ENCODE results near the gene SUGP1.

The SUGP1 gene

DNA sequence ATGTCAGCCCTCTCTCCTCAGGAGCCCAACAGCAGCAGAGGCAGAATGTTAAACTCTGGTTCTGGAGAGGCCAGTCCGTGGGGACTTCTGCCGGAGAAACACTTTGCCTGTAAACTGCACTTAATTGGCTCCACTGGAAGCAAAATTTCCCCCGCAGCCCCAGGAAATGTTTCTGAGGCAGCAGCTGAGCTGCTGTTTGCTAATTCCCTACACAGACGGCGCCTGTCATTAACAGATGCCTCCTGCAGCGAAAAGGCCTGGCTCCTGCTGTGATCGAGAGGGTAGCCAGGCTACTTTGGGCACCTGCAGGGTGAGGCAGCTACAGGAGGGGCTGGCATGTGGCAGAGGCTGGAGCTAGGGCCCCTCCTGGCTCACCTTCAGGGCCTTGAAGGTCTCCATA is 42.0 kb downstream of the SUGP1 start:
- ATAC-seq (replicated peaks; ENCODE audit: extremely low read depth, poor library complexity, severe bottlenecking) (no peak), DNase-seq (ENCODE audit: low spot score in 2 of 2) (no peak)
- Mint-ChIP-seq H3K9me3 (no peaks in the 10 kb centered on the region), H3K27ac (ENCODE audit: low read depth) (no peak overlapping the region), H3K27me3 (peaks cover 11% of the 10 kb centered on the region), H3K36me3 (ENCODE audit: insufficient read depth) (peaks cover 25% of the 10 kb centered on the region), H3K4me1 (peaks cover 7% of the 10 kb centered on the region), H3K4me3 (no peak overlapping the region)

DNA sequence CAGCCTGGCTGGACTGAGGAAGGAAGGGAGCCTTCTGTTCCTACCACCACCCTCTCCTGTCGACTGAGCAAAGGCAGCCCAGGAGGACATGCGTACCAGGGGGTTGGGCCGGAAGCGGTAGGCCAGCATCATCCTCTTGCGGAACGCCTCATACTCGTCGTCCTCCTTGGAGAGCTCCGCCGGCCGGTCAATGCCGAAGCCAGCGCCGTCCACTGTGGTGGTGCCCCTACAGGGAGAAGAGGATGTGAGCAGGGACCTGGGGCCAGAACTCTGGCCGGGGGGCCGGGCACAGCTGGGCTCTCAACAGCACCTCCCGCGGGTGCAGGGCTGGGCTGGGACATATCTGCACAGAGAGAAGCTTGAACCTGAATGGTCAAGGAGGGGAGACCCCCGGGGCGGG is 43.5 kb downstream of the SUGP1 start:
- DNase-seq (ENCODE audit: low spot score in 2 of 2) (no peak), ATAC-seq (replicated peaks; ENCODE audit: extremely low read depth, poor library complexity, severe bottlenecking) (no peak)
- H3K4me3 Mint-ChIP-seq: no peak overlapping the region
- H3K27me3 Mint-ChIP-seq: peaks cover 12% of the 10 kb centered on the region
- H3K36me3 Mint-ChIP-seq (ENCODE audit: insufficient read depth): peaks cover 15% of the 10 kb centered on the region
- H3K4me1 Mint-ChIP-seq: peaks cover 8% of the 10 kb centered on the region
- H3K27ac Mint-ChIP-seq (ENCODE audit: low read depth): peak overlapping the region; percentile 35
- H3K9me3 Mint-ChIP-seq: no peaks in the 10 kb centered on the region

DNA sequence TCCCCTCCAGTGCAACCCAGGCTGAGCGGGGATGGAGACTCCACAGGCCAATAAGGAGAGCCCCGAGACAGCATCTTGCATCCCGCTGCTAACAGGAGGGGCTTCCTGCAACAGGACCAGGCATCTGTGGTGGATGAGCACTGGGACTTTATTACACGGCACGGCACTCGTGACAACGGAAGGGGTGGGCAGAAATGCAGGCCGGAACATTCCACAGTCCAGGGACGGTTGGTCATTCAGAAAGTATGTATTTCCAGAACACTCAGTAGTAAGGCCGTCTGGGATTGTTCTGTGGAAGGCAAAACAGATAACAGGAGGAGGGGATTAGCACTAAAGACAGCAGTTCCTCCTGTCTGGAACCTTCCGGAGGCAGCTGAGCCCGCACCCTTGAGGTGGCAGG is 43.9 kb downstream of the SUGP1 start:
- no peak for DNase-seq (ENCODE audit: low spot score in 2 of 2)
- no peak for ATAC-seq (replicated peaks; ENCODE audit: extremely low read depth, poor library complexity, severe bottlenecking)
- peaks cover 8% of the 10 kb centered on the region for H3K4me1 Mint-ChIP-seq
- no peak overlapping the region for H3K4me3 Mint-ChIP-seq
- peaks cover 14% of the 10 kb centered on the region for H3K36me3 Mint-ChIP-seq (ENCODE audit: insufficient read depth)
- peak overlapping the region; percentile 35 for H3K27ac Mint-ChIP-seq (ENCODE audit: low read depth)
- H3K9me3 Mint-ChIP-seq: no peaks in the 10 kb centered on the region
- peaks cover 12% of the 10 kb centered on the region for H3K27me3 Mint-ChIP-seq

DNA sequence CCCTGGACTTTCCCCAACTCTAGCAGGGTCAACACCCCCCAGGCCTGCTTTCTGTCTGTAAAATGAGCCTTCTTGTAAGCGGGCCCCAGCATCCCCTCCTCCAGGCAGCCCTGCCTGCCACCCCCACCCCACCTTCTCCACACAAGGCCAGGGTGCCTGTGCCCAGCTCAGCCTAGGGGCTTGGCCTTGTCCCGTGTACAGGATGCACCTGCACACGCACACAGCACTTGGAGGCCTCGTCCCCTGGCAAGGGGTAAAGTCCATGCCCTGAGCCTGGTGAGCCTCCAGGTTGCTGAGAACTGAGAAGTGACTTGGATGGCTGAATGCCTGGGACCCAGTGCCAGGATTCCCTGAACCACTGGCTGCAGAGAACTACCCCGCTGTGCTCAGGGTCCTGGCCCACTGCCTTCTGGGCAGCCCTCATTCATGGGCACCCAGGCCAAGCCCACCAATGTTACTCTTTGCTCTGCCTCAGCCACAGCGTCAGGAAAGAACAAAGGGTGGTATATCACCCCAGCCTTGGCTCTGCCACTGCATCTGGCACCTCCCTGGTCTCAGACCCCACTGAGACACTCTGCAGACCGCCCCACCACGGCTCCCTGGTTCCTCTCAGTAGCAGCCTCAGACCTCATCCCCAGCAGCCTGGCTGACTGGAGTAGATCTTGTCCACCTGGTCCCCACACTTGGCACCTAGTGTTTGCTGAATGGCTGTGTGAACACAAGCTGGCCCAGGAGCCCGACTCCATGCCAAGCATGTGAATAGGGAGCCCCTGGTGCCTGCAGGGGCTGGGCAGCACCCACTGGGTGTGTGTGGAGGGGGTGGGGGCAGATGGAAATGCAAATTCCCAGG is 45.4 kb downstream of the SUGP1 start:
- Mint-ChIP-seq H3K36me3 (ENCODE audit: insufficient read depth) (peaks cover 13% of the 10 kb centered on the region), H3K9me3 (no peaks in the 10 kb centered on the region), H3K4me1 (peaks cover 8% of the 10 kb centered on the region), H3K27ac (ENCODE audit: low read depth) (no peak overlapping the region), H3K4me3 (no peak overlapping the region), H3K27me3 (peaks cover 12% of the 10 kb centered on the region)
- no peak for ATAC-seq (replicated peaks; ENCODE audit: extremely low read depth, poor library complexity, severe bottlenecking)
- DNase-seq (ENCODE audit: low spot score in 2 of 2): no peak

DNA sequence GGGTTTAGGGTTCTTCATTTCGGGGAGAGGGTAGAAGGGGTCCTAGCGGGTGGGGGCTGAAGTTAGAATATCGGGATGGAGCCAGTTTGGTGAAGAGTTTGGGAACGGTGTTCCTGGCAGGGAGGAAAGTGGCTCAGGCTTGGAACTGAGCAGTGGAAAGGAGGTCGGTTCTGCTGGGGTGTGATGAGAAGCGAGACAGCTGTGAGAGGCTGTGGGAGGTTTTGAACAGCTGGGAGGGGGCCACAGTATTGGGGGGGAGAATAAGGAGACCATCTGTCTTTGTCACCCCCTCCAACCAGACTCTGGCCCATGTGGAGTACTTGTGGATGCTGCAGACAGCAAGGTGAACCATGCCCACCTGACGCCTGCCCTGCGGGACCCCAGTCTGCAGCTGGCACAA is 46.2 kb downstream of the SUGP1 start:
- DNase-seq (ENCODE audit: low spot score in 2 of 2): no peak
- H3K27ac Mint-ChIP-seq (ENCODE audit: low read depth): no peak overlapping the region
- no peak overlapping the region for H3K4me3 Mint-ChIP-seq
- H3K9me3 Mint-ChIP-seq: no peaks in the 10 kb centered on the region
- H3K36me3 Mint-ChIP-seq (ENCODE audit: insufficient read depth): peaks cover 12% of the 10 kb centered on the region
- peaks cover 8% of the 10 kb centered on the region for H3K4me1 Mint-ChIP-seq
- ATAC-seq (replicated peaks; ENCODE audit: extremely low read depth, poor library complexity, severe bottlenecking): no peak
- H3K27me3 Mint-ChIP-seq: peaks cover 12% of the 10 kb centered on the region

DNA sequence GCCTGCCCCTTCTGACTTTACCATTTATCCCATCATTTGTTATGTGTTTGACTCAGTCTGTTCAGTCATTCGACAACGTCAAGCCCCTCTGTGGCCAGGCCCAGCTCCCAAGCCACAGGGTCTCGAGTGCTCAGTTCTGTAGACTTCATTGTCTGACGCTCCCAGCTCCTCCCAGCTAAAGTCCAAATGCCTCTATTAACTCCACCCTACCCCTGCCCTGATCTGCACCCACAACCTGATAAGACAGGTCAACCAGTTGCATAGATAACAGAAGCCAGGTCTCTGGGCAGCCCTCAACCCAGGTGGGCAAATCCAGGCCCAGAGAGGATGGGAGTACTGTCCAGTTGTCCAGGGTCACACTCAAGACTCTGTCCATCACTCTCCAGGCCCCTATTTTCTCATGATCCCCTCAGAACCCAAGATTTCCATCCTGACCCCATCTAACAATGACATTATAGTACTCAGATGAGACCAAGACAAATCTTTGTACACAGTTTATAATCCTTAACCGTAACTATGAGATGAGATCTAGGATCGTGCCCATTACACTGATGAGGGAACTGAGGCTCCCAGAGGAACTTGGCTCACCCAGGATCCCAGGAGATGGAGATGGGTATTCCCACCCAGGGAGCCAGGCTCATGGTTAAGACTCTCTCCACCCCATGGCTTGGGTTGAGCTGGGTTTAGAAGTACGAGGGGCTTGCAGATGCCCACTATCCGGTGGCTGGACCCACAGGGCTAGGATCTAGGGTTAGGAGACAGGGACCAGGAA is 48.3 kb downstream of the SUGP1 start:
- Mint-ChIP-seq H3K9me3 (no peaks in the 10 kb centered on the region), H3K4me1 (peaks cover 8% of the 10 kb centered on the region), H3K27ac (ENCODE audit: low read depth) (no peak overlapping the region), H3K36me3 (ENCODE audit: insufficient read depth) (peaks cover 7% of the 10 kb centered on the region), H3K4me3 (no peak overlapping the region), H3K27me3 (peaks cover 12% of the 10 kb centered on the region)
- DNase-seq (ENCODE audit: low spot score in 2 of 2) (no peak), ATAC-seq (replicated peaks; ENCODE audit: extremely low read depth, poor library complexity, severe bottlenecking) (no peak)

DNA sequence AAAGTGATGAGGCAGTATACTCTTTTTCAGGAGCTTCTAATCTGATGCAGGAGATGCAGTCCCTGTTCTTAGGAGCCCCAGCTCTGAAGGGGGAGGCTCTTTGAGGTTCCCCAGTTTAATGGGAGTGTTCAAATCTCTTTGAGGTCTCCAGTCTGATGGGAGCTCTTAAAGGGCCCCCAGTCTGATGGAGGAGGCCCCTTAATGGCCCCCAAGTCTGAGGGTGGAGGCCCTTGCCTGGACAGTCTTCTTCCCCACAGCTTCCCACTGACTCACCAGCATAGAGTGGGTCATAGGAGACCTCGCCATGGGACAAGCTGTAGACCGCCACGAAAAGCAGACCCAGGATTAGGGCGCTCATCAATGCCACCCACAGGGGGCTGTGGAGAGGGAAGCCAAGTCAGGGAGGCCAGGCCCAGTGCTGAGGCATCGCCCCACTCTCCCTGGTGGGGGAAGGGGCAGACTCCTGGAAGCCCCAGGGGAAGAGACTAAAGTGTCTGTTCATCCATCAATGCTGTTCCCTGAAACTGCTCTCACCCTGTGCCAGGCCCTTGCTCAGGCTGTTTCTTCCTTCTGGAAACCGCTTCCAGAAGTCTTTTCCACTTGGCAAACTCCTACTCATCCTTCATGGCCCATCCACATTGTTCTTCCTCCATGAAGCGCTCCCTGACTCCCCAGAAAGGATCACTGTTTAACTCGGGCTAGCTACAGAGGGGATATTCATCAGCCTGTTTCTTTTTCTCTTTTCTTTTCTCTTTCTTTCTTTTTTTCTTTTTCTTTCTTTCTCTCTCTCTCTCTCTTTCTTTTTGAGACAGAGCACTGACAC is 49.3 kb downstream of the SUGP1 start:
- Mint-ChIP-seq H3K27ac (ENCODE audit: low read depth) (no peak overlapping the region), H3K4me3 (no peak overlapping the region), H3K4me1 (peaks cover 8% of the 10 kb centered on the region), H3K36me3 (ENCODE audit: insufficient read depth) (no peaks in the 10 kb centered on the region), H3K27me3 (peaks cover 12% of the 10 kb centered on the region), H3K9me3 (no peaks in the 10 kb centered on the region)
- ATAC-seq (replicated peaks; ENCODE audit: extremely low read depth, poor library complexity, severe bottlenecking) (no peak), DNase-seq (ENCODE audit: low spot score in 2 of 2) (no peak)

DNA sequence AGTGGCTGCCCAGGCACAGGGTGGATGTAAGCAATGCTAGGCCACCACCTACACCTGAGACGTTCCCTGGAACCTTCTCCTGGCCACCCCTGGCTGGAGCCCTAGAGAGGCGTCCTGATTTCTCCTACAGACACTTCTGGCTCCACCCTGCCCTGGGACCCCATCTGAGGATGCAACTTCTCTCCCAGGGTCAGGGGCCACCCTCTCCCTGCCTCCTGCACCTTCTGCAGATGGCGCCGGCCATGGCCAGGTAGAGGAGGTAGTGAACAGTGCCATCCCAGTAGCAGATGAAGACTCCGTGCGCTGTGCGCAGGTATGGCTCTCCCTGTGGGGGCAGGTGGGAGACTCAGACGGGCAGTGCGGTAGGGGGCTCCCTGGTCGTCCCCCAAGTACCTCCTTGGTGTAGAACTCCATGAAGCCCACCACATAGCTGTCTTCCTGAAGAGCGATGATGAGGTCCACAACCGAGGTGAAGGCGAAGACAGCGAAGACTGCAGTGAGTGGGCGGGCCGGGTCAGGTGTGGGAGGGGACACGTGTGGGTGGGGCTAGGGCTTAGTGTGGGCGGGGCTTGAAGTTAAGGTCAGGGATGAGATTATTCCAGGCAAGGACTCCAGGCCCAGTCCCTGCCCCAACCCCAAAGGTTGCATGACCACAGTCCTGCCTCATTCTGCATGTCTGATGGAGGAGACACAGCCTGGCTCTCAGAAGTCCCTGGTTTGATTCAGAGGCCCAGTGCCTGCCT is 50.2 kb downstream of the SUGP1 start:
- DNase-seq (ENCODE audit: low spot score in 2 of 2) (no peak), ATAC-seq (replicated peaks; ENCODE audit: extremely low read depth, poor library complexity, severe bottlenecking) (no peak)
- H3K27ac Mint-ChIP-seq (ENCODE audit: low read depth): no peak overlapping the region
- H3K4me3 Mint-ChIP-seq: no peak overlapping the region
- H3K9me3 Mint-ChIP-seq: no peaks in the 10 kb centered on the region
- H3K4me1 Mint-ChIP-seq: peaks cover 8% of the 10 kb centered on the region
- H3K27me3 Mint-ChIP-seq: peaks cover 12% of the 10 kb centered on the region
- H3K36me3 Mint-ChIP-seq (ENCODE audit: insufficient read depth): no peaks in the 10 kb centered on the region

DNA sequence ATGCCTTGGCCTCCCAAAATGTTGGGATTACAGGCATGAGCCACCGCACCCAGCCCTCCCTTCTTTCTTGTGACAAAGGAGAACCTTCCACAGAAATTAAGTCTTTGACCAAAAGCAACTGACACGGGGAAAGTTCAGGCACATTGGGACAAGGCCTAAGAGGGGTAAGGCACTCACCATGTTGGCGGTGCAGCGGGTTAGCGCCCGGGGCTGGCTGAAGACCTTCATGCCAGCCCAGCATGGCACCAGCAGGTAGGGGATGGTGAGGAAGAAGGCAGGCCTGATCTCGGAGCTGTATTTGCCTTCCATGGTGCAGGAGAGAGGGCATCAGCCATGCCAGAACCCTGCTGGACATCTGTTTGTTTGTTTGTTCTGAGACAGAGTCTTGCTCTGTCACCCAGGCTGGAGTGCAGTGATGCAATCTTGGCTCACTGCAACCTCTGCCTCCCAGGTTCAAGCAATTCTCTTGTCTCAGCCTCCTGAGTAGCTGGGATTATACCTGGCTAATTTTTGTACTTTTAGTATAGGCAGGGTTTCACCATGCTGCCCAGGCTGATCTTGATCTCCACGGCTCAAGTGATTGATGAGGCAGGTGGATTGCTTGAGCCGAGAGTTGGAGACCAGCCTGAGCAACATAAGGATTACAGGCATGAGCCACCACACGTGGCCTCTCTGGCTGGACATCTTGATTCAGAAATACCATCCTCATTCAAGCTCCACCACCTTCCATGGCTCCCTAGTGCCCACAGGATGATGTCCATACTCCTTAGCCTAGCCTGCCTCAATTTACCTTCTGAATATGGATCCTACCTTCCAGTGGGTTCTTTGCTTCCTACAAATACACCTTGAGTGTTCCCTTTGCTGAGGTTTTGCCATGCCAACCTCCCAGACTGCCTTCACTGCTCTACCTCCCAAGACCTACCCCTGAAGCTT is 51.6 kb downstream of the SUGP1 start:
- Mint-ChIP-seq H3K4me1 (peaks cover 5% of the 10 kb centered on the region), H3K4me3 (no peak overlapping the region), H3K27ac (ENCODE audit: low read depth) (no peak overlapping the region), H3K36me3 (ENCODE audit: insufficient read depth) (no peaks in the 10 kb centered on the region), H3K27me3 (peaks cover 10% of the 10 kb centered on the region), H3K9me3 (no peaks in the 10 kb centered on the region)
- ATAC-seq (replicated peaks; ENCODE audit: extremely low read depth, poor library complexity, severe bottlenecking) (no peak), DNase-seq (ENCODE audit: low spot score in 2 of 2) (no peak)

DNA sequence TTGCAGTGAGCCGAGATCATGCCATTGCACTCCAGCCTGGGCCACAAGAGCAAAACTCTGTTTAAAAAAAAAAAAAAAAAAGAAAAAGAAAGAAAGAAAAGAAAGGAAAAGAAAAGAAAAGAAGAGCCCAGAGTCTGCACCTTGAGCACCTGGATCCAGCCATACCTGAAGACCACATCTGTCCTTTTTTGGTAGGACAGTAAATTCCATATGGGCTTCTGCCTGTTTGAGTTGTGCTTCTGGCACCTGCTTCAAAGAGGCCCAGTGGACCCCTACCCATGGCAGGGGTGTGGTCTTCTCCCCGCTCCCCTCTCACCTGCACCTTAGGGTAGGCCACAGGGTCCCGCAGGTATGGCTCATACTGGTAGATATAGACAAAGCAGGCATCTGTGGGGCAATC is 53.0 kb downstream of the SUGP1 start:
- H3K27me3 Mint-ChIP-seq: peaks cover 19% of the 10 kb centered on the region
- no peak for DNase-seq (ENCODE audit: low spot score in 2 of 2)
- no peaks in the 10 kb centered on the region for H3K36me3 Mint-ChIP-seq (ENCODE audit: insufficient read depth)
- peaks cover 2% of the 10 kb centered on the region for H3K4me1 Mint-ChIP-seq
- H3K27ac Mint-ChIP-seq (ENCODE audit: low read depth): no peak overlapping the region
- H3K4me3 Mint-ChIP-seq: no peak overlapping the region
- no peak for ATAC-seq (replicated peaks; ENCODE audit: extremely low read depth, poor library complexity, severe bottlenecking)
- no peaks in the 10 kb centered on the region for H3K9me3 Mint-ChIP-seq

DNA sequence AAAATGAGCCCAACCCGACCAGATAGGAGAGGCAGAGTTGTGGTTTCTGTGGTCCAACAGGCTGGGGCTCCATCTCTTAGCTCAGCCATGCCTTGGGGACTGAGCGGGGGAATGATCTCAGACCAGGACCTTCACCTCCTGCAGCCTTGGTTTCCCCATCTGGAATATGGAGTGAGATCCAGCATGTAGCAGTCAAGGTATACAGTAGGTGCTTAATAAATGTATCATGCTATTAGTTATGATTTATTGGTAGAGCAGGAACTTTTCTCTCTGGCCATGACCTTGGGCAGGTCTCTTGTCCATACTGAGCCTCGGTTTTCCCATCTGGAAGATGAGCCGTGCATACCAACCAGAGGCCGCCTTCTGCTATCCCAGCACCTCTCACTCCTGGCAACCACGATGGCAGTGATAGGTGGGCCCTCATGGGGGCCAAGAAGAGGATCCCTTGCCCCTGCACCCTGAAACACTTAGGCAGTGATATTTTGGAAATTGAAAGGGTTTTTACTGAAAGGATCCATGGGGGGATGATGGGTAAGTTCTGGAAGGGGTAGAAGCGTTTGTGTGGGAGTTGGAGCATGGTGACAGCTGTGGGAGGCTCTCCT is 56.3 kb downstream of the SUGP1 start:
- Mint-ChIP-seq H3K27ac (ENCODE audit: low read depth) (no peak overlapping the region), H3K27me3 (peaks cover 51% of the 10 kb centered on the region), H3K36me3 (ENCODE audit: insufficient read depth) (no peaks in the 10 kb centered on the region), H3K4me3 (no peak overlapping the region), H3K9me3 (no peaks in the 10 kb centered on the region), H3K4me1 (peaks cover 8% of the 10 kb centered on the region)
- ATAC-seq (replicated peaks; ENCODE audit: extremely low read depth, poor library complexity, severe bottlenecking) (no peak), DNase-seq (ENCODE audit: low spot score in 2 of 2) (no peak)
